ENCODE results near the gene ADCY4. TPM values are rescaled to one million over a fixed set of nuclear protein-coding genes. Genes with fewer than 3 reads are reported as not detected.
A peak's percentile ranks its signal among the peaks of the same experiment; 100 is the strongest.

Gene ADCY4
- total RNA-seq, 1 experiment from 2014 or later = 1.1 TPM

DNA sequence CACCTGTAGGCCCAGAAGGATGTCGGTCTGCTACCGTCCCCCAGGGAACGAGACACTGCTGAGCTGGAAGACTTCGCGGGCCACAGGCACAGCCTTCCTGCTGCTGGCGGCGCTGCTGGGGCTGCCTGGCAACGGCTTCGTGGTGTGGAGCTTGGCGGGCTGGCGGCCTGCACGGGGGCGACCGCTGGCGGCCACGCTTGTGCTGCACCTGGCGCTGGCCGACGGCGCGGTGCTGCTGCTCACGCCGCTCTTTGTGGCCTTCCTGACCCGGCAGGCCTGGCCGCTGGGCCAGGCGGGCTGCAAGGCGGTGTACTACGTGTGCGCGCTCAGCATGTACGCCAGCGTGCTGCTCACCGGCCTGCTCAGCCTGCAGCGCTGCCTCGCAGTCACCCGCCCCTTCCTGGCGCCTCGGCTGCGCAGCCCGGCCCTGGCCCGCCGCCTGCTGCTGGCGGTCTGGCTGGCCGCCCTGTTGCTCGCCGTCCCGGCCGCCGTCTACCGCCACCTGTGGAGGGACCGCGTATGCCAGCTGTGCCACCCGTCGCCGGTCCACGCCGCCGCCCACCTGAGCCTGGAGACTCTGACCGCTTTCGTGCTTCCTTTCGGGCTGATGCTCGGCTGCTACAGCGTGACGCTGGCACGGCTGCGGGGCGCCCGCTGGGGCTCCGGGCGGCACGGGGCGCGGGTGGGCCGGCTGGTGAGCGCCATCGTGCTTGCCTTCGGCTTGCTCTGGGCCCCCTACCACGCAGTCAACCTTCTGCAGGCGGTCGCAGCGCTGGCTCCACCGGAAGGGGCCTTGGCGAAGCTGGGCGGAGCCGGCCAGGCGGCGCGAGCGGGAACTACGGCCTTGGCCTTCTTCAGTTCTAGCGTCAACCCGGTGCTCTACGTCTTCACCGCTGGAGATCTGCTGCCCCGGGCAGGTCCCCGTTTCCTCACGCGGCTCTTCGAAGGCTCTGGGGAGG is 23.9 kb downstream of the ADCY4 start, which contains the start of gene LTB4R (continued):
- TF ChIP-seq, protein P1, sequence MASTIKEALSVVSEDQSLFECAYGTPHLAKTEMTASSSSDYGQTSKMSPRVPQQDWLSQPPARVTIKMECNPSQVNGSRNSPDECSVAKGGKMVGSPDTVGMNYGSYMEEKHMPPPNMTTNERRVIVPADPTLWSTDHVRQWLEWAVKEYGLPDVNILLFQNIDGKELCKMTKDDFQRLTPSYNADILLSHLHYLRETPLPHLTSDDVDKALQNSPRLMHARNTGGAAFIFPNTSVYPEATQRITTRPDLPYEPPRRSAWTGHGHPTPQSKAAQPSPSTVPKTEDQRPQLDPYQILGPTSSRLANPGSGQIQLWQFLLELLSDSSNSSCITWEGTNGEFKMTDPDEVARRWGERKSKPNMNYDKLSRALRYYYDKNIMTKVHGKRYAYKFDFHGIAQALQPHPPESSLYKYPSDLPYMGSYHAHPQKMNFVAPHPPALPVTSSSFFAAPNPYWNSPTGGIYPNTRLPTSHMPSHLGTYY (CRISPR knock-in tag; IDR thresholded peaks at IDR 0.05) = no peak
- TF ChIP-seq, protein P2, sequence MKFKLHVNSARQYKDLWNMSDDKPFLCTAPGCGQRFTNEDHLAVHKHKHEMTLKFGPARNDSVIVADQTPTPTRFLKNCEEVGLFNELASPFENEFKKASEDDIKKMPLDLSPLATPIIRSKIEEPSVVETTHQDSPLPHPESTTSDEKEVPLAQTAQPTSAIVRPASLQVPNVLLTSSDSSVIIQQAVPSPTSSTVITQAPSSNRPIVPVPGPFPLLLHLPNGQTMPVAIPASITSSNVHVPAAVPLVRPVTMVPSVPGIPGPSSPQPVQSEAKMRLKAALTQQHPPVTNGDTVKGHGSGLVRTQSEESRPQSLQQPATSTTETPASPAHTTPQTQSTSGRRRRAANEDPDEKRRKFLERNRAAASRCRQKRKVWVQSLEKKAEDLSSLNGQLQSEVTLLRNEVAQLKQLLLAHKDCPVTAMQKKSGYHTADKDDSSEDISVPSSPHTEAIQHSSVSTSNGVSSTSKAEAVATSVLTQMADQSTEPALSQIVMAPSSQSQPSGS (CRISPR knock-in tag; IDR thresholded peaks at IDR 0.05; ENCODE audit: borderline replicate concordance, low read depth) = no peak
- TF ChIP-seq ZNF121 (CRISPR knock-in tag; IDR thresholded peaks at IDR 0.05) = no peak

DNA sequence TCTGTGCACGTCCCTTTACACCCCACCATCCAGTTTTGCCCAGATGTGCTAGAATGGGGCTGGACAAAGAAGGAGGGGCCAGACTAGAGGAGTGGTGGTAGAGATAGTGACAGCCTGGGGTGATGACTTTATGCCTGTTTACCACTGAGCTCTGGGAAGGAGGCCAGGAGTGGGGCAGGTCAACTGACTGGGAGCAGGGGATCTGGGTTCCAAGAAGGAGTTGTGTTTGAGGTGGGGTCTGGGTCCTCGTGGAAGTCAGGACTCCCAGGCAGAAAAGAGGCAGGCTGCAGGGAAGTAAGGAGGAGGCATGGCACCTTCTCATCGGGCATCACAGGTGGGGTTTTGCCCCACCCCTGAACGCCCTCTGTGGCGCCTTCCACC is 24.6 kb downstream of the ADCY4 start:
- no peaks in the 10 kb centered on the region for H3K9me3 Mint-ChIP-seq
- no peak for TF ChIP-seq ZNF263 (CRISPR knock-in tag; IDR thresholded peaks at IDR 0.05; ENCODE audit: low read depth)
- TF ChIP-seq, protein P3, sequence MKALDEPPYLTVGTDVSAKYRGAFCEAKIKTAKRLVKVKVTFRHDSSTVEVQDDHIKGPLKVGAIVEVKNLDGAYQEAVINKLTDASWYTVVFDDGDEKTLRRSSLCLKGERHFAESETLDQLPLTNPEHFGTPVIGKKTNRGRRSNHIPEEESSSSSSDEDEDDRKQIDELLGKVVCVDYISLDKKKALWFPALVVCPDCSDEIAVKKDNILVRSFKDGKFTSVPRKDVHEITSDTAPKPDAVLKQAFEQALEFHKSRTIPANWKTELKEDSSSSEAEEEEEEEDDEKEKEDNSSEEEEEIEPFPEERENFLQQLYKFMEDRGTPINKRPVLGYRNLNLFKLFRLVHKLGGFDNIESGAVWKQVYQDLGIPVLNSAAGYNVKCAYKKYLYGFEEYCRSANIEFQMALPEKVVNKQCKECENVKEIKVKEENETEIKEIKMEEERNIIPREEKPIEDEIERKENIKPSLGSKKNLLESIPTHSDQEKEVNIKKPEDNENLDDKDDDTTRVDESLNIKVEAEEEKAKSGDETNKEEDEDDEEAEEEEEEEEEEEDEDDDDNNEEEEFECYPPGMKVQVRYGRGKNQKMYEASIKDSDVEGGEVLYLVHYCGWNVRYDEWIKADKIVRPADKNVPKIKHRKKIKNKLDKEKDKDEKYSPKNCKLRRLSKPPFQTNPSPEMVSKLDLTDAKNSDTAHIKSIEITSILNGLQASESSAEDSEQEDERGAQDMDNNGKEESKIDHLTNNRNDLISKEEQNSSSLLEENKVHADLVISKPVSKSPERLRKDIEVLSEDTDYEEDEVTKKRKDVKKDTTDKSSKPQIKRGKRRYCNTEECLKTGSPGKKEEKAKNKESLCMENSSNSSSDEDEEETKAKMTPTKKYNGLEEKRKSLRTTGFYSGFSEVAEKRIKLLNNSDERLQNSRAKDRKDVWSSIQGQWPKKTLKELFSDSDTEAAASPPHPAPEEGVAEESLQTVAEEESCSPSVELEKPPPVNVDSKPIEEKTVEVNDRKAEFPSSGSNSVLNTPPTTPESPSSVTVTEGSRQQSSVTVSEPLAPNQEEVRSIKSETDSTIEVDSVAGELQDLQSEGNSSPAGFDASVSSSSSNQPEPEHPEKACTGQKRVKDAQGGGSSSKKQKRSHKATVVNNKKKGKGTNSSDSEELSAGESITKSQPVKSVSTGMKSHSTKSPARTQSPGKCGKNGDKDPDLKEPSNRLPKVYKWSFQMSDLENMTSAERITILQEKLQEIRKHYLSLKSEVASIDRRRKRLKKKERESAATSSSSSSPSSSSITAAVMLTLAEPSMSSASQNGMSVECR (CRISPR knock-in tag; IDR thresholded peaks at IDR 0.05; ENCODE audit: borderline replicate concordance) = no peak
- POLR2A ChIA-PET = interaction anchor here (0.9 to 2.0 kb wide), 3 partner anchors 10 to 68 kb away, joined by 3 to 8 read pairs (median 8); partner anchors contain the start of genes DHRS1, NOP9 and TINF2
- ATAC-seq (no peak), DNase-seq (ENCODE audit: low spot score) (no peak)
- peak overlapping the region; percentile 41 for H3K4me3 Mint-ChIP-seq
- H3K36me3 Mint-ChIP-seq = peaks cover 19% of the 10 kb centered on the region
- H3K27me3 Mint-ChIP-seq (ENCODE audit: low read depth) = peaks cover 37% of the 10 kb centered on the region
- no peak overlapping the region for H3K27ac Mint-ChIP-seq
- CTCF ChIA-PET = interaction anchor here (0.8 to 6.8 kb wide), 14 partner anchors 10 to 132 kb away, joined by 3 to 97 read pairs (median 10); partner anchors contain the start of genes ADCY4, CBLN3, DHRS1 and KHNYN
- H3K4me1 Mint-ChIP-seq = peaks cover 15% of the 10 kb centered on the region

DNA sequence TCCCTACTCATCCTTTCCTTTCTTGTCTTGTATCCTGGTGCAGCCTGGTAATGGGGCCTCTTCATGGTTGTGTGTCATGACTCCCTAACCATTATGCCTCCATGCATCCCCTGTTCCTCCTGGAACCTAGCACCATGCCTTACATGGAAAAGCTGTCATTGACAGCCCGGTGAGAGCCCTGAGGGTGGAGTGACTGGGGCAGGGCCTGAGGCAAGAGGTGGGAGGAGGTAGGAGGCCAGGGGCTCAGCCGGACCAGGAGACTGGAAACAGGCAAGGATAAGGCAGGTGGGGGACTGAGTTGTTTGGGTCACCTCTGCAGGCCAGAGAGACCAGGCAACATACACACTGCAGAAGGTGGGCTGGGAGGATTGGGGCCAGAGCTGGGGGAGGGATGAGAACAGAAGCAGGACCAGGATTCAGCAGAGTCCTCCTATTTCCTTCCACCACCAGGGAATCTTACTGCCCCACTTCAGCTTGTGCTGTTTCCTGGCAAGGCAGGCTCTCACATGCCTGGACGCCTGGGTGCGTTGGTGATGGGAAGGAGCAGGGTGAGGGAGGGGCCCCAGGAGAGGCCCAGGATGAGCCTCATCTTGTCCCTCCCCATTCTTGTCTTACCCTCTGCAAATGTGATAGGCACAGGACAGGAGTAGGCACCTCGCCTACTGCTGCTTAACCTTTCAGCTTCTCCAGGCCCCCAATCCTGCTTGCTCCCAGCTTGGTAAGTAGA is 25.2 kb downstream of the ADCY4 start, which contains the start of gene LTB4R2:
Gene LTB4R2, plus strand, starts transcription at position 603 of the 727 bp plus-strand sequence. CDS start 525 bp downstream, outside the sequence.
- peaks cover 32% of the 10 kb centered on the region for H3K27me3 Mint-ChIP-seq (ENCODE audit: low read depth)
- TF ChIP-seq SP1 (CRISPR knock-in tag; conservative IDR thresholded peaks at IDR 0.05) = no peak
- TF ChIP-seq, protein P4, sequence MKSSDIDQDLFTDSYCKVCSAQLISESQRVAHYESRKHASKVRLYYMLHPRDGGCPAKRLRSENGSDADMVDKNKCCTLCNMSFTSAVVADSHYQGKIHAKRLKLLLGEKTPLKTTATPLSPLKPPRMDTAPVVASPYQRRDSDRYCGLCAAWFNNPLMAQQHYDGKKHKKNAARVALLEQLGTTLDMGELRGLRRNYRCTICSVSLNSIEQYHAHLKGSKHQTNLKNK (CRISPR knock-in tag; IDR thresholded peaks at IDR 0.05) = no peak
- TF ChIP-seq TCF7 (CRISPR knock-in tag; IDR thresholded peaks at IDR 0.05; ENCODE audit: low read depth) = no peak
- TF ChIP-seq FOXJ3 (CRISPR knock-in tag; IDR thresholded peaks at IDR 0.05; ENCODE audit: borderline replicate concordance) = no peak
- no peak for TF ChIP-seq ATF1 (CRISPR knock-in tag; IDR thresholded peaks at IDR 0.05)
- no peak for TF ChIP-seq FOXK1 (CRISPR knock-in tag; IDR thresholded peaks at IDR 0.05)
- TF ChIP-seq, protein P5, sequence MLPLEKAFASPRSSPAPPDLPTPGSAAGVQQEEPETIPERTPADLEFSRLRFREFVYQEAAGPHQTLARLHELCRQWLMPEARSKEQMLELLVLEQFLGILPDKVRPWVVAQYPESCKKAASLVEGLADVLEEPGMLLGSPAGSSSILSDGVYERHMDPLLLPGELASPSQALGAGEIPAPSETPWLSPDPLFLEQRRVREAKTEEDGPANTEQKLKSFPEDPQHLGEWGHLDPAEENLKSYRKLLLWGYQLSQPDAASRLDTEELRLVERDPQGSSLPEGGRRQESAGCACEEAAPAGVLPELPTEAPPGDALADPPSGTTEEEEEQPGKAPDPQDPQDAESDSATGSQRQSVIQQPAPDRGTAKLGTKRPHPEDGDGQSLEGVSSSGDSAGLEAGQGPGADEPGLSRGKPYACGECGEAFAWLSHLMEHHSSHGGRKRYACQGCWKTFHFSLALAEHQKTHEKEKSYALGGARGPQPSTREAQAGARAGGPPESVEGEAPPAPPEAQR (CRISPR knock-in tag; IDR thresholded peaks at IDR 0.05) = no peak
- TF ChIP-seq KAT7 (CRISPR knock-in tag; IDR thresholded peaks at IDR 0.05; ENCODE audit: borderline replicate concordance) = no peak
- TF ChIP-seq, protein P6, sequence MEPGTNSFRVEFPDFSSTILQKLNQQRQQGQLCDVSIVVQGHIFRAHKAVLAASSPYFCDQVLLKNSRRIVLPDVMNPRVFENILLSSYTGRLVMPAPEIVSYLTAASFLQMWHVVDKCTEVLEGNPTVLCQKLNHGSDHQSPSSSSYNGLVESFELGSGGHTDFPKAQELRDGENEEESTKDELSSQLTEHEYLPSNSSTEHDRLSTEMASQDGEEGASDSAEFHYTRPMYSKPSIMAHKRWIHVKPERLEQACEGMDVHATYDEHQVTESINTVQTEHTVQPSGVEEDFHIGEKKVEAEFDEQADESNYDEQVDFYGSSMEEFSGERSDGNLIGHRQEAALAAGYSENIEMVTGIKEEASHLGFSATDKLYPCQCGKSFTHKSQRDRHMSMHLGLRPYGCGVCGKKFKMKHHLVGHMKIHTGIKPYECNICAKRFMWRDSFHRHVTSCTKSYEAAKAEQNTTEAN (CRISPR knock-in tag; IDR thresholded peaks at IDR 0.05) = no peak
- no peak for TF ChIP-seq ESRRA (CRISPR knock-in tag; IDR thresholded peaks at IDR 0.05; ENCODE audit: borderline replicate concordance)
- TF ChIP-seq TEAD4 (CRISPR knock-in tag; IDR thresholded peaks at IDR 0.05) = no peak
- no peak for TF ChIP-seq NFE2L1 (CRISPR knock-in tag; IDR thresholded peaks at IDR 0.05)
- H3K4me3 Mint-ChIP-seq = peak within 1 kb of the TSS; percentile 41
- H3K9me3 Mint-ChIP-seq = no peaks in the 10 kb centered on the region
- peaks cover 25% of the 10 kb centered on the region for H3K36me3 Mint-ChIP-seq
- DNase-seq (ENCODE audit: low spot score) = no peak
- no peak for ATAC-seq
- no peak within 1 kb of the TSS for H3K27ac Mint-ChIP-seq
- POLR2A ChIA-PET = interaction anchor here (1.8 to 2.0 kb wide), 2 partner anchors 10 to 67 kb away, joined by 8 read pairs; partner anchors contain the start of genes DHRS1, NOP9 and TINF2
- CTCF ChIA-PET = interaction anchor here (1.1 to 6.8 kb wide), 13 partner anchors 10 to 127 kb away, joined by 4 to 97 read pairs (median 10); partner anchors contain the start of genes ADCY4, CBLN3, DHRS1 and KHNYN
- peaks cover 15% of the 10 kb centered on the region for H3K4me1 Mint-ChIP-seq

Data from WTC11 (cell line).